HepG2 (cell line): ENCODE results near the gene ADGRB2. TPM values are rescaled to one million over a fixed set of nuclear protein-coding genes. Genes with fewer than 3 reads are reported as not detected.

Source experiments
- CBX5 ChIP-seq: sonication (generic); formaldehyde crosslinking; IDR thresholded peaks from 2 replicates; pipeline ENCODE4 v1.4.0; 2020; ENCODE audit warnings: missing genetic modification reagents, borderline replicate concordance
- CCAR2 ChIP-seq: fragments of 200-400 bp; formaldehyde crosslinking; optimal IDR thresholded peaks from 2 replicates; pipeline ENCODE3; 2018; ENCODE audit warnings: low read depth, mild to moderate bottlenecking, low read length, moderate library complexity
- CHD4 ChIP-seq: fragments of 200-600 bp; sonication (generic); IDR thresholded peaks from 2 replicates; pipeline ENCODE4 v1.7.0; 2017; ENCODE audit warnings: mild to moderate bottlenecking, low read length, borderline replicate concordance
- DPF2 ChIP-seq: sonication (generic); formaldehyde crosslinking; IDR thresholded peaks from 2 replicates; pipeline ENCODE4 v1.4.0; 2020; ENCODE audit warnings: mild to moderate bottlenecking, low read depth, missing genetic modification reagents, borderline replicate concordance
- ERF ChIP-seq: IDR thresholded peaks from 2 replicates; pipeline ENCODE4 v1.6.1; 2018; ENCODE audit warnings: missing biosample characterization, missing genetic modification reagents
- HOXD1 ChIP-seq: sonication (generic); formaldehyde crosslinking; IDR thresholded peaks from 2 replicates; pipeline ENCODE4 v1.5.0; 2020; ENCODE audit warnings: missing genetic modification reagents
- MATR3 ChIP-seq: sonication (generic); formaldehyde crosslinking; IDR thresholded peaks from 2 replicates; pipeline ENCODE4 v1.4.0; 2020; ENCODE audit warnings: missing genetic modification reagents
- MTA1 ChIP-seq: sonication (generic); formaldehyde crosslinking; IDR thresholded peaks from 2 replicates; pipeline ENCODE4 v1.4.0; 2020; ENCODE audit warnings: missing genetic modification reagents, mild to moderate bottlenecking, borderline replicate concordance
- MTA3 ChIP-seq: sonication (generic); formaldehyde crosslinking; IDR thresholded peaks from 2 replicates; pipeline ENCODE4 v1.4.0; 2020; ENCODE audit warnings: missing genetic modification reagents
- MXD4 ChIP-seq: IDR thresholded peaks from 2 replicates; pipeline ENCODE4 v1.6.1; 2016; ENCODE audit warnings: mild to moderate bottlenecking, missing biosample characterization, missing genetic modification reagents
- MZF1 ChIP-seq: sonication (generic); formaldehyde crosslinking; IDR thresholded peaks from 2 replicates; pipeline ENCODE4 v1.8.1; 2023; ENCODE audit warnings: mild to moderate bottlenecking, missing genetic modification reagents, borderline replicate concordance
- NFRKB ChIP-seq: fragments of 450-650 bp; IDR thresholded peaks from 2 replicates; pipeline ENCODE4 v1.6.1; 2017
- SOX6 ChIP-seq, 2 experiments: fragments of 450-650 bp in 1 of 2; sonication (generic) in 1 of 2; formaldehyde crosslinking in 1 of 2; IDR thresholded peaks; 2 replicates each; pipeline versions ENCODE4 v1.4.0 to v1.6.1; 2017 to 2020; ENCODE audit warnings: antibody characterized with exemption in 1 of 2, mild to moderate bottlenecking in 1 of 2, missing genetic modification reagents in 1 of 2
- SP4 ChIP-seq: sonication (generic); formaldehyde crosslinking; IDR thresholded peaks from 2 replicates; pipeline ENCODE4 v1.8.1; 2023; ENCODE audit warnings: mild to moderate bottlenecking, missing genetic modification reagents
- TBX3 ChIP-seq: fragments of 450-650 bp; IDR thresholded peaks from 2 replicates; pipeline ENCODE4 v1.6.1; 2017; ENCODE audit warnings: antibody characterized with exemption, mild to moderate bottlenecking, inconsistent platforms, borderline replicate concordance
- TEAD3 ChIP-seq: optimal IDR thresholded peaks from 2 replicates; pipeline ENCODE3; 2016; ENCODE audit warnings: borderline replicate concordance
- TP53 ChIP-seq: sonication (generic); formaldehyde crosslinking; conservative IDR thresholded peaks from 2 replicates; pipeline ENCODE4 v1.4.0; 2020; ENCODE audit warnings: missing genetic modification reagents
- ZFP36L1 ChIP-seq: sonication (generic); formaldehyde crosslinking; IDR thresholded peaks from 2 replicates; pipeline ENCODE4 v1.8.0; 2022; ENCODE audit warnings: mild to moderate bottlenecking, missing genetic modification reagents, moderate library complexity
- ZFP82 ChIP-seq: sonication (generic); formaldehyde crosslinking; IDR thresholded peaks from 2 replicates; pipeline ENCODE4 v1.5.1; 2020; ENCODE audit warnings: mild to moderate bottlenecking, missing genetic modification reagents, borderline replicate concordance
- ZNF224 ChIP-seq: sonication (generic); formaldehyde crosslinking; IDR thresholded peaks from 2 replicates; pipeline ENCODE4 v1.5.0; 2020; ENCODE audit warnings: mild to moderate bottlenecking, missing genetic modification reagents
- ZNF350 ChIP-seq: sonication (generic); formaldehyde crosslinking; IDR thresholded peaks from 2 replicates; pipeline ENCODE4 v1.4.0; 2020; ENCODE audit warnings: mild to moderate bottlenecking, low read depth, missing genetic modification reagents, borderline replicate concordance
- ZNF44 ChIP-seq: sonication (generic); formaldehyde crosslinking; IDR thresholded peaks from 2 replicates; pipeline ENCODE4 v1.5.1; 2020; ENCODE audit warnings: mild to moderate bottlenecking, missing genetic modification reagents
- ZNF562 ChIP-seq: sonication (generic); formaldehyde crosslinking; IDR thresholded peaks from 2 replicates; pipeline ENCODE4 v1.8.0; 2022; ENCODE audit warnings: missing genetic modification reagents, borderline replicate concordance
- ZNF737 ChIP-seq: sonication (generic); formaldehyde crosslinking; IDR thresholded peaks from 2 replicates; pipeline ENCODE4 v1.5.0; 2020; ENCODE audit warnings: missing genetic modification reagents, mild to moderate bottlenecking, borderline replicate concordance
- polyA plus RNA-seq, 8 experiments: library from polyadenylated mRNA; depleted of rRNA in 3 of 8; stranded (reverse) in 7 of 8; unstranded in 1 of 8; fragments of >200 nt; fragmentation: Illumina TruSeq in 4 of 8; extraction: Trizol in 4 of 8; gene quantifications; 2 replicates each; pipeline versions ENCODE4 v1.2.1 to v1.2.3, GENCODE V29; 2011 to 2016; ENCODE audit warnings: low read depth in 4 of 8, missing spikeins in 1 of 8, mixed read lengths in 1 of 8; ENCODE audit not compliant: insufficient read depth in 1 of 8
- total RNA-seq, 5 experiments: library from RNA; depleted of rRNA; stranded (reverse); fragments of >200 nt; fragmentation: Illumina TruSeq; extraction: Trizol; gene quantifications; 2 replicates each; pipeline ENCODE4 v1.2.3, GENCODE V29; 2016; ENCODE audit warnings: low read depth in 1 of 5
- TF ChIP-seq, protein P1 (sequence below): sonication (generic); formaldehyde crosslinking; IDR thresholded peaks from 2 replicates; pipeline ENCODE4 v1.4.0; 2020; ENCODE audit warnings: missing genetic modification reagents, borderline replicate concordance
- TF ChIP-seq, protein P2 (sequence below): IDR thresholded peaks from 2 replicates; pipeline ENCODE4 v1.6.1; 2016
- TF ChIP-seq, protein P3 (sequence below): fragments of 450-650 bp; IDR thresholded peaks from 2 replicates; pipeline ENCODE4 v1.6.1; 2016

ADGRB2 gene
- total and polyA plus RNA-seq, 2 of the 13 experiments (the other 11 are each of a cell fraction or from before 2014, with no cell fraction given), result 0.03 to 0.09 TPM

DNA sequence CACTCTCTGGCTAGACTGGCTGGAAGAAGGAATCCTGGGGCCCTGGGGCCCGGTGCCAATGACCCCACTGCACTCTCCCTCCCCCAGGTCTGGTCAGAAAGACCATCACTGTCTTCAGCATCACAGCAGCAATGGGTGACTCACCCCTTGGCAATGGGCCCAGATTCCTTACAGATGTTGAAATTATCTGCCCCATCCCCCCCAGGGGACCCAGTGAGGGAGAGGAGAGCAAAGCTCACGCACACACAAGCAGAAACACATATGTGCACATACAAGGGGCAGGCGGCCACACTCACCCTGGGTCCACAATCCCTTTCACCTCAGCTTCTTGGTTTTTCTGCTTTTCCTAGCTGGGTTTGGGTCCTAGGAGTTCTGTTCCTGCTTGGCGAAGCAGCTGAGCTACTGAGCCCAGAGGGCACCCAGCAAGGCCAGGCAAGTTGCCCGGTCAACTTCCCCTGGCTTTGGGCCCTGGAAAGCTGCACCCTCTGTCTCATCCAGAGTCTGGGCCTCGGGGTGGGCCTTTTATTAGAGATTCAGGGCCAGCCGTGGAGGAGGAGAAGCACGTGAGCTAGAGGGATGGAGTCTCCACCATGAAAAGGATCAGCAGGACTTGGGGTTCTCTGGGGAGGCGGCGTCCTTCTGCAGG is 62.9 kb downstream of the ADGRB2 start (continued):
- TF ChIP-seq MATR3 (CRISPR knock-in tag) (no peak), NFRKB (no peak), CCAR2 (no peak), DPF2 (peak; percentile 93), MTA1 (CRISPR knock-in tag) (peak; percentile 90), CHD4 (no peak), MZF1 (CRISPR knock-in tag) (no peak), ZFP82 (CRISPR knock-in tag) (no peak; the same call in 1 of the 2 replicates), TBX3 (no peak), TEAD3 (peak; percentile 92), SP4 (peak; percentile 67; the same call in 1 of the 2 replicates), ZNF350 (CRISPR knock-in tag) (peak; percentile 83; the same call in 1 of the 2 replicates), ZNF44 (CRISPR knock-in tag) (no peak), ZFP36L1 (CRISPR knock-in tag) (no peak), ZNF737 (no peak), CBX5 (CRISPR knock-in tag) (no peak), MTA3 (CRISPR knock-in tag) (no peak), ZNF562 (CRISPR knock-in tag) (no peak), HOXD1 (CRISPR knock-in tag) (no peak), TP53 (CRISPR knock-in tag) (no peak), ZNF224 (CRISPR knock-in tag) (no peak), ERF (CRISPR knock-in tag) (peak; percentile 67; the same call in 1 of the 2 replicates), MXD4 (CRISPR knock-in tag) (no peak), SOX6 (IDR thresholded peaks at IDR 0.05) (no peak), SOX6 (CRISPR knock-in tag; IDR thresholded peaks at IDR 0.05) (peak; percentile 88)
- TF ChIP-seq, protein P1, sequence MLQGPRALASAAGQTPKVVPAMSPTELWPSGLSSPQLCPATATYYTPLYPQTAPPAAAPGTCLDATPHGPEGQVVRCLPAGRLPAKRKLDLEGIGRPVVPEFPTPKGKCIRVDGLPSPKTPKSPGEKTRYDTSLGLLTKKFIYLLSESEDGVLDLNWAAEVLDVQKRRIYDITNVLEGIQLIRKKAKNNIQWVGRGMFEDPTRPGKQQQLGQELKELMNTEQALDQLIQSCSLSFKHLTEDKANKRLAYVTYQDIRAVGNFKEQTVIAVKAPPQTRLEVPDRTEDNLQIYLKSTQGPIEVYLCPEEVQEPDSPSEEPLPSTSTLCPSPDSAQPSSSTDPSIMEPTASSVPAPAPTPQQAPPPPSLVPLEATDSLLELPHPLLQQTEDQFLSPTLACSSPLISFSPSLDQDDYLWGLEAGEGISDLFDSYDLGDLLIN, result no peak
- TF ChIP-seq, protein P2, sequence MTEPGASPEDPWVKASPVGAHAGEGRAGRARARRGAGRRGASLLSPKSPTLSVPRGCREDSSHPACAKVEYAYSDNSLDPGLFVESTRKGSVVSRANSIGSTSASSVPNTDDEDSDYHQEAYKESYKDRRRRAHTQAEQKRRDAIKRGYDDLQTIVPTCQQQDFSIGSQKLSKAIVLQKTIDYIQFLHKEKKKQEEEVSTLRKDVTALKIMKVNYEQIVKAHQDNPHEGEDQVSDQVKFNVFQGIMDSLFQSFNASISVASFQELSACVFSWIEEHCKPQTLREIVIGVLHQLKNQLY (CRISPR knock-in tag), result peak; percentile 36; the same call in 1 of the 2 replicates
- TF ChIP-seq, protein P3, sequence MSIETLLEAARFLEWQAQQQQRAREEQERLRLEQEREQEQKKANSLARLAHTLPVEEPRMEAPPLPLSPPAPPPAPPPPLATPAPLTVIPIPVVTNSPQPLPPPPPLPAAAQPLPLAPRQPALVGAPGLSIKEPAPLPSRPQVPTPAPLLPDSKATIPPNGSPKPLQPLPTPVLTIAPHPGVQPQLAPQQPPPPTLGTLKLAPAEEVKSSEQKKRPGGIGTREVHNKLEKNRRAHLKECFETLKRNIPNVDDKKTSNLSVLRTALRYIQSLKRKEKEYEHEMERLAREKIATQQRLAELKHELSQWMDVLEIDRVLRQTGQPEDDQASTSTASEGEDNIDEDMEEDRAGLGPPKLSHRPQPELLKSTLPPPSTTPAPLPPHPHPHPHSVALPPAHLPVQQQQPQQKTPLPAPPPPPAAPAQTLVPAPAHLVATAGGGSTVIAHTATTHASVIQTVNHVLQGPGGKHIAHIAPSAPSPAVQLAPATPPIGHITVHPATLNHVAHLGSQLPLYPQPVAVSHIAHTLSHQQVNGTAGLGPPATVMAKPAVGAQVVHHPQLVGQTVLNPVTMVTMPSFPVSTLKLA, result no peak
